Kidney (tissue), 14 donors: ENCODE data around the gene LARGE2. TPM values are rescaled to one million over a fixed set of nuclear protein-coding genes. Genes with fewer than 3 reads are reported as not detected.

Source experiments
- DNase-seq, 5 donors: peaks; one replicate each; pipeline ENCODE4 v3.0.0-alpha.2; 2013 to 2020
- FAIRE-seq: peaks from 2 replicates; lab custom pipeline; 2012; peaks lifted over from hg19 to GRCh38; lab: Jason Lieb, UNC
- H3K27ac ChIP-seq, 2 donors: one replicate each; pipeline ENCODE4 v1.7.0; 2013; ENCODE audit warnings: low read depth in 2 of 2, low read length in 2 of 2, inconsistent platforms in 1 of 2
- H3K27me3 ChIP-seq: one replicate; pipeline ENCODE4 v1.7.1; 2013; ENCODE audit warnings: low read length, inconsistent platforms; ENCODE audit not compliant: control insufficient read depth, insufficient read depth
- H3K36me3 ChIP-seq, 3 donors: one replicate each; pipeline versions ENCODE4 v1.7.0 to v1.7.1; 2013; ENCODE audit warnings: low read length in 3 of 3, control low read depth in 1 of 3, inconsistent platforms in 1 of 3; ENCODE audit not compliant: insufficient read depth in 3 of 3, control insufficient read depth in 2 of 3
- H3K4me1 ChIP-seq, 3 donors: one replicate each; pipeline versions ENCODE4 v1.7.0 to v1.7.1; 2013; ENCODE audit warnings: low read length in 3 of 3, inconsistent platforms in 1 of 3, low read depth in 1 of 3; ENCODE audit not compliant: control insufficient read depth in 2 of 3, insufficient read depth in 2 of 3
- H3K4me3 ChIP-seq, 3 donors: one replicate each; pipeline versions ENCODE4 v1.7.0 to v1.8.1; 2013; ENCODE audit warnings: low read length in 3 of 3, control low read depth in 1 of 3, inconsistent platforms in 1 of 3
- H3K9ac ChIP-seq, 3 donors: one replicate each; pipeline versions ENCODE4 v1.7.0 to v1.7.1; 2013; ENCODE audit warnings: low read length in 3 of 3, control low read depth in 1 of 3, inconsistent platforms in 1 of 3
- H3K9me3 ChIP-seq, 3 donors: one replicate each; pipeline versions ENCODE4 v1.7.0 to v1.7.1; 2013; ENCODE audit warnings: low read length in 3 of 3, control low read depth in 1 of 3, inconsistent platforms in 1 of 3; ENCODE audit not compliant: control insufficient read depth in 2 of 3, insufficient read depth in 1 of 3
- CTCF ChIP-seq: IDR thresholded peaks from 3 replicates; pipeline ENCODE4 v1.5.1; 2012; ENCODE audit warnings: mild to moderate bottlenecking, moderate library complexity, borderline replicate concordance; ENCODE audit not compliant: insufficient read depth; ENCODE audit errors: extremely low read depth
- intact Hi-C: fragments of 100-400 bp; cut with DNase I; formaldehyde crosslinking; loops from one replicate; pipeline ENCODE4 v1.11.1; 2022
- polyA plus RNA-seq: library from polyadenylated mRNA; stranded (reverse); fragments of 350-450 nt; fragmentation: Illumina TruSeq; extraction: RNeasy Lipid Tissue Mini Kit (QIAGEN cat#74804); gene quantifications from one replicate; pipeline ENCODE4 v1.2.3, GENCODE V29; 2014; ENCODE audit warnings: low read depth, low replicate concordance; ENCODE audit not compliant: insufficient read depth
- total RNA-seq: library from RNA; stranded (reverse); fragmentation: NEBNext Ultra II Directional; extraction: Animal tissue kit (Norgen Biotek cat#: 25700); gene quantifications from one replicate; pipeline ENCODE4 v1.2.1, GENCODE V29; 2021
- donor health status: control.
- donor health status: control.
- donor health status: control.
- donor health status: control.
- donor health status: control.
- donor health status: DM: yes; HTN: yes; CAD: no.
- donor health status: Normal renal cell carcinoma (clear cell type).

The LARGE2 gene
- total and polyA plus RNA-seq, 2 donors from 2014 or later, result 13.1 to 29.8 TPM

GRCh38 chr11:45885921-45886721 lies 36.3 kb upstream of the LARGE2 start:
- H3K27me3 ChIP-seq, result no peaks in the 10 kb centered on the region
- no peaks in the 10 kb centered on the region for H3K9me3 ChIP-seq
- FAIRE-seq (no peak), DNase-seq (peak in 4 of 5 donors; percentile 13 to 79 (median 46))
- no peak for TF ChIP-seq CTCF
- peak overlapping the region in 1 of 3 donors; percentile 49 for H3K4me3 ChIP-seq
- intact Hi-C loops, result no loop called here
- peaks cover 2 to 13% (median 3%) of the 10 kb centered on the region in 3 donors for H3K36me3 ChIP-seq
- H3K4me1 ChIP-seq, result peaks cover 0 to 3% (median 0%) of the 10 kb centered on the region in 3 donors
- H3K9ac ChIP-seq, result peak overlapping the region in 1 of 3 donors; percentile 19
- H3K27ac ChIP-seq, result no peak overlapping the region

- H3K27ac ChIP-seq, result no peak overlapping the region
- intact Hi-C loops, result no loop called here
- FAIRE-seq, result no peak
Measured at GRCh38 chr11:45886816-45887520, 35.5 kb upstream of the LARGE2 start.

DNA sequence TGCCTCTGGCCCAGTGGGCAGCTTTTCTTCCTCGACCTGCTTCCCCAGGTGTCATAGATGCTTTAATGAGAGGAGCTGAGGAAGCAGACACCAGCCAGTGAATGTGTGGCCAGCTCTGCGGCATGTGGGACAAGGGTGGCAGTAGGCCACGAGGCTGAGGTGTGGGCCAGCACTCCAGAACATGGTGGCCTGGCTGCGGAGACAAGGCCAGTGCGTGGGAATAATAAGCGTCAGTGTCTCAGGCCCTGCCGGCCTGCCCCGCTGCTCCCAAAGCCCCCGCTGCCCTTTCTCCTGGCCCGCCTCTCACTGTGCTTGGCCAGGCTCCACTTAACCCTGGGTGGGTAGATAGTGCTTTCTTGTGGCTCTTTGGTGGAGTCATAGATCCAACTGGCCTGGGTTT lies 34.9 kb upstream of the LARGE2 start:
- Histone ChIP-seq H3K9ac (no peak overlapping the region), H3K4me1 (peaks cover 0 to 2% (median 0%) of the 10 kb centered on the region in 3 donors), H3K36me3 (no peaks in the 10 kb centered on the region), H3K4me3 (no peak overlapping the region), H3K9me3 (no peaks in the 10 kb centered on the region), H3K27me3 (no peaks in the 10 kb centered on the region), H3K27ac (no peak overlapping the region)
- DNase-seq, result peak in 2 of 5 donors; percentile 17 to 48
- TF ChIP-seq CTCF, result no peak
- intact Hi-C loops, result no loop called here
- no peak for FAIRE-seq

More at GRCh38 chr11:45886816-45887520, 35.5 kb upstream of the LARGE2 start:
- Histone ChIP-seq H3K36me3 (peaks cover 0 to 4% (median 2%) of the 10 kb centered on the region in 3 donors), H3K9me3 (no peaks in the 10 kb centered on the region), H3K27me3 (no peaks in the 10 kb centered on the region), H3K9ac (no peak overlapping the region), H3K4me1 (peaks cover 0 to 2% (median 0%) of the 10 kb centered on the region in 3 donors), H3K4me3 (no peak overlapping the region)
- TF ChIP-seq CTCF, result no peak
- DNase-seq, result peak in 1 of 5 donors; percentile 40
